K562 treated with DMSO at 1 percent for 48 hours (cell line): ENCODE data around the gene ARHGAP26. TPM values are rescaled to one million over a fixed set of nuclear protein-coding genes. Genes with fewer than 3 reads are reported as not detected.

Experiments used
- total RNA-seq: library from RNA; unstranded; fragments of 300-600 nt; gene quantifications from 2 replicates; pipeline ENCODE4 v1.2.3, GENCODE V29; 2022; ENCODE audit warnings: low replicate concordance; ENCODE audit errors: extremely low read depth

Gene ARHGAP26
- total RNA-seq: not detected in 2 replicates

GRCh38 chr5:142769793-142770649, at the start of gene ARHGAP26:
ARHGAP26 (plus strand) TSS chr5:142770377; CDS start chr5:142770762, 385 bp downstream.

Other genes with a start within 250 kb of the ARHGAP26 start
- not detected in 2 replicates for gene FGF1, start 84.3 kb upstream of the ARHGAP26 start, total RNA-seq